ENCODE measurements around the gene RYR1. TPM values are rescaled to one million over a fixed set of nuclear protein-coding genes. Genes with fewer than 3 reads are reported as not detected.

The RYR1 gene
- total RNA-seq, 1 donor from 2014 or later, result 0.03 TPM

- H3K4me1 Mint-ChIP-seq (ENCODE audit: unreplicated experiment), result no peaks in the 10 kb centered on the region
- no peak overlapping the region for H3K4me3 Mint-ChIP-seq (ENCODE audit: unreplicated experiment)
- H3K9me3 Mint-ChIP-seq (ENCODE audit: unreplicated experiment), result no peaks in the 10 kb centered on the region
- no peaks in the 10 kb centered on the region for H3K36me3 Mint-ChIP-seq (ENCODE audit: unreplicated experiment)
- no peak overlapping the region for H3K27ac Mint-ChIP-seq (ENCODE audit: unreplicated experiment)
- DNase-seq (ENCODE audit: extremely low spot score, unreplicated experiment), result no peak
- H3K27me3 Mint-ChIP-seq (ENCODE audit: unreplicated experiment), result peaks cover 15% of the 10 kb centered on the region
- TF ChIP-seq CTCF (IDR thresholded peaks at IDR 0.05), result no peak
Observed at GRCh38 chr19:38538386-38538785, 104.9 kb downstream of the RYR1 start.

GRCh38 chr19:38538793-38539528, 105.5 kb downstream of the RYR1 start:
- Mint-ChIP-seq H3K27me3 (ENCODE audit: unreplicated experiment) (peaks cover 15% of the 10 kb centered on the region), H3K9me3 (ENCODE audit: unreplicated experiment) (no peaks in the 10 kb centered on the region), H3K36me3 (ENCODE audit: unreplicated experiment) (no peaks in the 10 kb centered on the region), H3K4me1 (ENCODE audit: unreplicated experiment) (no peaks in the 10 kb centered on the region), H3K27ac (ENCODE audit: unreplicated experiment) (no peak overlapping the region), H3K4me3 (ENCODE audit: unreplicated experiment) (no peak overlapping the region)
- no peak for TF ChIP-seq CTCF (IDR thresholded peaks at IDR 0.05)
- DNase-seq (ENCODE audit: extremely low spot score, unreplicated experiment), result no peak

- DNase-seq (ENCODE audit: extremely low spot score, unreplicated experiment), result no peak
- Mint-ChIP-seq H3K9me3 (ENCODE audit: unreplicated experiment) (no peaks in the 10 kb centered on the region), H3K4me3 (ENCODE audit: unreplicated experiment) (no peak overlapping the region), H3K4me1 (ENCODE audit: unreplicated experiment) (peaks cover 5% of the 10 kb centered on the region), H3K27me3 (ENCODE audit: unreplicated experiment) (peaks cover 15% of the 10 kb centered on the region), H3K36me3 (ENCODE audit: unreplicated experiment) (no peaks in the 10 kb centered on the region), H3K27ac (ENCODE audit: unreplicated experiment) (no peak overlapping the region)
- no peak for TF ChIP-seq CTCF (IDR thresholded peaks at IDR 0.05)
Observed at GRCh38 chr19:38539751-38540150, 106.3 kb downstream of the RYR1 start.

GRCh38 chr19:38542040-38542439, 108.5 kb downstream of the RYR1 start:
- no peak for TF ChIP-seq CTCF (IDR thresholded peaks at IDR 0.05)
- H3K4me1 Mint-ChIP-seq (ENCODE audit: unreplicated experiment), result peaks cover 5% of the 10 kb centered on the region
- H3K27me3 Mint-ChIP-seq (ENCODE audit: unreplicated experiment), result peaks cover 15% of the 10 kb centered on the region
- H3K27ac Mint-ChIP-seq (ENCODE audit: unreplicated experiment), result no peak overlapping the region
- H3K4me3 Mint-ChIP-seq (ENCODE audit: unreplicated experiment), result no peak overlapping the region
- no peaks in the 10 kb centered on the region for H3K36me3 Mint-ChIP-seq (ENCODE audit: unreplicated experiment)
- DNase-seq (ENCODE audit: extremely low spot score, unreplicated experiment), result no peak
- no peaks in the 10 kb centered on the region for H3K9me3 Mint-ChIP-seq (ENCODE audit: unreplicated experiment)

- H3K4me3 Mint-ChIP-seq (ENCODE audit: unreplicated experiment), result no peak overlapping the region
- H3K36me3 Mint-ChIP-seq (ENCODE audit: unreplicated experiment), result no peaks in the 10 kb centered on the region
- H3K4me1 Mint-ChIP-seq (ENCODE audit: unreplicated experiment), result peaks cover 5% of the 10 kb centered on the region
- H3K27me3 Mint-ChIP-seq (ENCODE audit: unreplicated experiment), result peaks cover 14% of the 10 kb centered on the region
- TF ChIP-seq CTCF (IDR thresholded peaks at IDR 0.05), result no peak
- no peaks in the 10 kb centered on the region for H3K9me3 Mint-ChIP-seq (ENCODE audit: unreplicated experiment)
- no peak overlapping the region for H3K27ac Mint-ChIP-seq (ENCODE audit: unreplicated experiment)
- no peak for DNase-seq (ENCODE audit: extremely low spot score, unreplicated experiment)
Observed at GRCh38 chr19:38543286-38543806, 109.9 kb downstream of the RYR1 start.
